ENCODE data around the gene MAN1C1.
"Not testable (repeated sequence)": the region's sequence is repeated elsewhere in the genome, so short reads cannot be mapped to it uniquely, and the experiment has no call there.

MAN1C1 gene

DNA sequence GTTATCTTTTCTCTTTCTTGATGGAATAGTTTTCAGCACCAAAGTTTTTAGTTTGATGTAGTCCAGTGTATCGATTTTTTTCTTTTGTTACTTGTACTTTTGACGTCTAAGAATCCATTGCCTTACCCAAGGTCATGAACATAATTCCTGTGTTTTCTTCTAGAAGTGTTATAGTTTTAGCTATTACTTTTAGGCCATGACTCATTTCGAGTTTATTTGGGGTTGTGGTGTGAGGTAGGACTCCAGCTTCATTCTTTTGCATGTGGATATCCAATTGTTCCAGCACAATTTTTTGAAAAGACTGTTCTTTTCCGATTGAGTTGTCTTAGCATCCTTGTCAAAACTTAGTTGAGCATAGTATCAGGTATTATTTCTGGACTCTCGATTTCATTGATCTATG lies 104.0 kb downstream of the MAN1C1 start:
- DNase-seq, result no peak

DNA sequence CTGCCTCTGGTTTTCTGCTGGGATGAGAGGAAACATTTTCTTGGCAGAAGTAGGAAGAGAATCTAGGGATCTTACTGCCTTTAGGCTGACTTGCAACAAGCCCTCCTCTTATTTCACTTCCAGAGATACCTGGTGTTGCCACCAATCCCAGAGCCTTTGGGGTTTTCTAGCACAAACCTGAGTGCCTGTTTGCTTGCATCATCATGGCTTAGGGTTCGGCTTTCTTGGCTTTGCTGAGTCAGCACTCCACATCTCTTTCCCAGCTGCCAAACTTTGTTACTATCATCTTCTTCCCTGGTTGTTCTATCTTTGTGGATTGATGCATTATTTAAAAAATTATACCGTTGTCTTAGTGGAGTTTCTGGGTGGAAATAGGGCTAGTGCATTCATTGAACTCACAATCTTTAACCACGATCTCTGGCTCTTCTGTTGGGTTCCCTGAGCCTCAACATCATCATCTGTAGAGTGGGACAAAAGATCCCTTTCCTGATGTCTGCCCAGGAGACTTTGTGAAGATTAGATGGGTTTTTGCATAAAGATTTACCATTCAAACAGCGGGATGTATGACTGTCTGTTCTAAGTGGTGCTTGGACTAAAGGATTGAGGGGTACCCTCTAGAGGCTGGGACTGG lies 106.8 kb downstream of the MAN1C1 start:
- DNase-seq, result no peak

DNA sequence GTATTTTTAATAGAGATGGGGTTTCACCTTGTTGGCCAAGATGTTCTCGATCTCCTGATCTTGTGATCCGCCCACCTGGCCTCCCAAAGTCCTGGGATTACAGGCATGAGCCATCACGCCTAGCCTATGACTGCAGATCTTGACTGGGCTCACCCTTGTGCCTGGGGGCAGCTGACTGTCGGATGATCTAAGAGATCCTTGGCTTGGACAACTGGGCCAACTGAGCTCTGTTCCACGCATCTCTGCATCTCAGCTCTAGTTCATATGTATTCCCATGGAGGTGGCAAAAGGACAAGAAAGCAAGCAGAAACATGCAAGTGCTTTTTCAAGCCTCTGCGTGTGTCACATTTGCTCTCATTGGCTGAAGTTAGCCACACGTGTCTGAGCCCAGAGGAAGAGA lies 107.6 kb downstream of the MAN1C1 start:
- DNase-seq, result no peak

- no peak for DNase-seq
Observed at GRCh38 chr1:25724966-25725365, 108.4 kb downstream of the MAN1C1 start.

- DNase-seq, result no peak
Observed at GRCh38 chr1:25725482-25725881, 108.9 kb downstream of the MAN1C1 start.

DNA sequence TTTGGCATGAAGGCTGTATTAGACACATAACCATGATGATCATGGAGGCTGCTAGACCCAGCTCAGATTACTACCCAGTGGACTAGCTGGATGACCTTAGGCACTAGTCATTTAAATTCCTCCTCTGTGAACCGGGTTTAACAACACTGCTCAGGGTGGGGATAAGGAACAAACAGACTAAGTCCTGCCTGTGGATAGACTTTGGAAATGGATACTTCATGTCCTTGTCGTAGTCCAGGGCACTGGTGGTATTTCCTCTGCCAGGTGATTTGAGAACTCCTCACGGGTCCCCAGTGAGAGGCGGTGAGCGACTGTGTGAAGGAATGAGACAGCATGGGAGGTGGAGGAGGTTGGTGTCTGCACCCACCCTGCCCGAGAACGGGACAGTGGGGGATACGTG lies 110.5 kb downstream of the MAN1C1 start:
- no peak for DNase-seq

- DNase-seq, result no peak
Observed at GRCh38 chr1:25727635-25728286, 111.2 kb downstream of the MAN1C1 start.

- no peak for DNase-seq
Observed at GRCh38 chr1:25728301-25728935, 111.8 kb downstream of the MAN1C1 start.

- DNase-seq, result no peak
Observed at GRCh38 chr1:25729045-25729444, 112.5 kb downstream of the MAN1C1 start.

- no peak for DNase-seq
Observed at GRCh38 chr1:25729790-25730644, 113.4 kb downstream of the MAN1C1 start.

DNA sequence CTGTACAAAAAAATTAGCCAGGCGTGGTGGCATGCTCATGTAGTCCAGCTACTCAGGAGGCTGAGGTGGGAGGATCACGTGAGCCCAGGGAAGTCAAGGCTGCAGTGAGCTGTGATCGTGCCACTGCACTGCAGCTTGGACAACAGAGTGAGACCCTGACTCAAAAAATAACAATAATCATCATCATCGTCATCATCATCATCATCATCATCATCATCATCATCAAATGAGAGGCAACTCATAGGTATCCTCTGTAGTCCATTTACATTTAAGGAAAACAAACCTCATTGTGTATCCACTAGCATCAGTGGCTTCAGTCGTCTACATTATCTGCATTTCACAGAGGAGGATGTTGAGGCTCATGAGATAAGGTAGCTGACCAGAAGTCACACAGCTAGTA lies 114.6 kb downstream of the MAN1C1 start:
- no peak for DNase-seq

GRCh38 chr1:25731626-25732370 lies 115.2 kb downstream of the MAN1C1 start:
- no peak for DNase-seq

DNA sequence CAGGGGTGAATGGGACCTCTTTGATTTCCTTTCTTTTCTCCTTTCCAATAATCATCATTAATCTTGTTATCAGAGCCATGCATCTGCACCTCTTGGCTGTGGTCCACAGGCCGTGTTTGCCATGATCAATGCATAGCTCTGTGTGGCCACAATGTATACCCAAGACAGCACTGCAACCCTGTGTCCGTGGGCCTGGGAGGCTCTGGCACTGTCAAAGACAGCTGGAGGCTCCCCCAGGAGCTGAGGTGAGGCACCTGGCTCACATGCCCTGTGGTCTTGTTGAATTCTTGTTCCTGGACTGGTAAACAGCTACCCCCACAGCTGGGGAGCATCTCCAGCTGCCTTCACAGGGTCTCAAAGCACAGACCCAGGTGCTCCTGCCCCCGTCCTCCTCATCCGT lies 116.2 kb downstream of the MAN1C1 start:
- no peak for DNase-seq

GRCh38 chr1:25733271-25733670 lies 116.7 kb downstream of the MAN1C1 start:
- DNase-seq, result no peak

- not testable (repeated sequence) for DNase-seq
Observed at GRCh38 chr1:25734991-25735390, 118.4 kb downstream of the MAN1C1 start.

GRCh38 chr1:25735956-25736529 lies 119.5 kb downstream of the MAN1C1 start:
- no peak for DNase-seq

GRCh38 chr1:25737130-25737529 lies 120.5 kb downstream of the MAN1C1 start:
- no peak for DNase-seq

DNA sequence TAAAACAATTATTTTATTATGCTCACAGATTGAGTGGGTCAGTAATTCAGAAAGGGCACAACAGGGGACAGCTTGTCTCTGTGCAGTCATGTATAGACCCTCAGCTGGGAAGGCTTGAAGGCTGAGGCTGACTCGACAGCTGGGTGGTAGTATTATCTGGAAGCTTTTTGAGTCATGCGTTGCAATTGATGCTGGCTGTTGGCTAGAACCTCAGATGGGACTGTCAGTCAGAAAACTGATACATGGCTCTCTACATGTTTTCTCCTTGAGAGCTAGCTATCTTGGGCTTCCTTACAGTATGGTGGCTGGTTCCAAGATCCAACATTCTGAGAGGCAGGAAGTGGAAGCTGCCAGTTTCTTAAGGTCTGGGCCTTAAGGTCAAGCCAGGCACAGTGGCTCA lies 121.9 kb downstream of the MAN1C1 start:
- DNase-seq, result no peak

GRCh38 chr1:25739341-25739740 lies 122.8 kb downstream of the MAN1C1 start:
- DNase-seq, result no peak

GRCh38 chr1:25740071-25740470 lies 123.5 kb downstream of the MAN1C1 start:
- no peak for DNase-seq

GRCh38 chr1:25742316-25742715 lies 125.7 kb downstream of the MAN1C1 start:
- no peak for DNase-seq

Data from activated CD8-positive, alpha-beta memory T cell treated with anti-CD3 and anti-CD28 coated beads, Interleukin-2, amount 50 U/mL, for 48 hours (primary cell).